GM19397 (cell line): ENCODE results near the gene ZNF296.

Experiments
- ATAC-seq: cut with Tn5 transposase; IDR thresholded peaks from one replicate; pipeline ENCODE4 v1.9.1; 2021; ENCODE audit warnings: mild to moderate bottlenecking, moderate library complexity; ENCODE audit not compliant: unreplicated experiment

ZNF296 gene

GRCh38 chr19:45090034-45090433 is 13.8 kb upstream of the ZNF296 start:
- ATAC-seq, result no peak

GRCh38 chr19:45087531-45087930 is 11.3 kb upstream of the ZNF296 start:
- ATAC-seq, result no peak

GRCh38 chr19:45086480-45086879 is 10.2 kb upstream of the ZNF296 start:
- ATAC-seq, result no peak

GRCh38 chr19:45082170-45082569 is 5.9 kb upstream of the ZNF296 start:
- no peak for ATAC-seq

- no peak for ATAC-seq
These were observed 3.7 kb upstream of the ZNF296 start for GRCh38 chr19:45079911-45080370.

- peak; percentile 36 for ATAC-seq
These were observed 3.0 kb upstream of the ZNF296 start, which contains the start of gene GEMIN7 for GRCh38 chr19:45079063-45079910. GEMIN7 (plus strand) TSS chr19:45079260; CDS start chr19:45090115, 10,855 bp downstream.

- ATAC-seq, result no peak
These were observed 2.2 kb upstream of the ZNF296 start for GRCh38 chr19:45078390-45079062.

- no peak for ATAC-seq
These were observed 813 bp upstream of the ZNF296 start for GRCh38 chr19:45076851-45077730.

GRCh38 chr19:45075301-45076028 is 813 bp downstream of the ZNF296 start:
- ATAC-seq, result peak; percentile 55

- no peak for ATAC-seq
These were observed 1.5 kb downstream of the ZNF296 start for GRCh38 chr19:45074744-45075300.

GRCh38 chr19:45071969-45072790 is 4.1 kb downstream of the ZNF296 start:
- ATAC-seq, result no peak

GRCh38 chr19:45071545-45071938 is 4.7 kb downstream of the ZNF296 start:
- ATAC-seq, result no peak

- ATAC-seq, result no peak
These were observed 5.3 kb downstream of the ZNF296 start for GRCh38 chr19:45070861-45071544.

GRCh38 chr19:45070214-45070613 is 6.1 kb downstream of the ZNF296 start:
- ATAC-seq, result no peak

- no peak for ATAC-seq
These were observed 7.2 kb downstream of the ZNF296 start for GRCh38 chr19:45069056-45069455.

GRCh38 chr19:45068041-45068440 is 8.2 kb downstream of the ZNF296 start:
- no peak for ATAC-seq

- ATAC-seq, result no peak
These were observed 9.2 kb downstream of the ZNF296 start for GRCh38 chr19:45066921-45067661.
